SK-N-SH (cell line): Measurements from ENCODE around the gene FUT9.

Experiments
- GATA2 ChIP-seq: sonication (generic); formaldehyde crosslinking; IDR thresholded peaks from 2 replicates; pipeline ENCODE4 v1.5.0; 2020; ENCODE audit warnings: mild to moderate bottlenecking, missing genetic modification reagents
- REST ChIP-seq: IDR thresholded peaks from 2 replicates; pipeline ENCODE4 v1.6.1; 2012; ENCODE audit warnings: mild to moderate bottlenecking, low read depth, low read length, moderate library complexity
- TF ChIP-seq, protein P1 (sequence below): fragments of 200-600 bp; sonication (generic); IDR thresholded peaks from 2 replicates; pipeline ENCODE4 v1.6.1; 2017; ENCODE audit warnings: antibody characterized with exemption, mild to moderate bottlenecking, moderate library complexity
- TF ChIP-seq, protein P2 (sequence below): IDR thresholded peaks from 2 replicates; pipeline ENCODE4 v1.4.0; 2012; ENCODE audit warnings: low read depth, borderline replicate concordance
- TF ChIP-seq, protein P3 (sequence below): IDR thresholded peaks from 2 replicates; pipeline ENCODE4; 2012

GRCh38 chr6:96257751-96258150 is 242.0 kb downstream of the FUT9 start:
- TF ChIP-seq, protein P1, sequence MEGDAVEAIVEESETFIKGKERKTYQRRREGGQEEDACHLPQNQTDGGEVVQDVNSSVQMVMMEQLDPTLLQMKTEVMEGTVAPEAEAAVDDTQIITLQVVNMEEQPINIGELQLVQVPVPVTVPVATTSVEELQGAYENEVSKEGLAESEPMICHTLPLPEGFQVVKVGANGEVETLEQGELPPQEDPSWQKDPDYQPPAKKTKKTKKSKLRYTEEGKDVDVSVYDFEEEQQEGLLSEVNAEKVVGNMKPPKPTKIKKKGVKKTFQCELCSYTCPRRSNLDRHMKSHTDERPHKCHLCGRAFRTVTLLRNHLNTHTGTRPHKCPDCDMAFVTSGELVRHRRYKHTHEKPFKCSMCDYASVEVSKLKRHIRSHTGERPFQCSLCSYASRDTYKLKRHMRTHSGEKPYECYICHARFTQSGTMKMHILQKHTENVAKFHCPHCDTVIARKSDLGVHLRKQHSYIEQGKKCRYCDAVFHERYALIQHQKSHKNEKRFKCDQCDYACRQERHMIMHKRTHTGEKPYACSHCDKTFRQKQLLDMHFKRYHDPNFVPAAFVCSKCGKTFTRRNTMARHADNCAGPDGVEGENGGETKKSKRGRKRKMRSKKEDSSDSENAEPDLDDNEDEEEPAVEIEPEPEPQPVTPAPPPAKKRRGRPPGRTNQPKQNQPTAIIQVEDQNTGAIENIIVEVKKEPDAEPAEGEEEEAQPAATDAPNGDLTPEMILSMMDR, result no peak
- TF ChIP-seq REST, result no peak
- TF ChIP-seq, protein P2, sequence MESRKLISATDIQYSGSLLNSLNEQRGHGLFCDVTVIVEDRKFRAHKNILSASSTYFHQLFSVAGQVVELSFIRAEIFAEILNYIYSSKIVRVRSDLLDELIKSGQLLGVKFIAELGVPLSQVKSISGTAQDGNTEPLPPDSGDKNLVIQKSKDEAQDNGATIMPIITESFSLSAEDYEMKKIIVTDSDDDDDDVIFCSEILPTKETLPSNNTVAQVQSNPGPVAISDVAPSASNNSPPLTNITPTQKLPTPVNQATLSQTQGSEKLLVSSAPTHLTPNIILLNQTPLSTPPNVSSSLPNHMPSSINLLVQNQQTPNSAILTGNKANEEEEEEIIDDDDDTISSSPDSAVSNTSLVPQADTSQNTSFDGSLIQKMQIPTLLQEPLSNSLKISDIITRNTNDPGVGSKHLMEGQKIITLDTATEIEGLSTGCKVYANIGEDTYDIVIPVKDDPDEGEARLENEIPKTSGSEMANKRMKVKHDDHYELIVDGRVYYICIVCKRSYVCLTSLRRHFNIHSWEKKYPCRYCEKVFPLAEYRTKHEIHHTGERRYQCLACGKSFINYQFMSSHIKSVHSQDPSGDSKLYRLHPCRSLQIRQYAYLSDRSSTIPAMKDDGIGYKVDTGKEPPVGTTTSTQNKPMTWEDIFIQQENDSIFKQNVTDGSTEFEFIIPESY, result no peak
- no peak for TF ChIP-seq GATA2 (CRISPR knock-in tag)
- TF ChIP-seq, protein P3, sequence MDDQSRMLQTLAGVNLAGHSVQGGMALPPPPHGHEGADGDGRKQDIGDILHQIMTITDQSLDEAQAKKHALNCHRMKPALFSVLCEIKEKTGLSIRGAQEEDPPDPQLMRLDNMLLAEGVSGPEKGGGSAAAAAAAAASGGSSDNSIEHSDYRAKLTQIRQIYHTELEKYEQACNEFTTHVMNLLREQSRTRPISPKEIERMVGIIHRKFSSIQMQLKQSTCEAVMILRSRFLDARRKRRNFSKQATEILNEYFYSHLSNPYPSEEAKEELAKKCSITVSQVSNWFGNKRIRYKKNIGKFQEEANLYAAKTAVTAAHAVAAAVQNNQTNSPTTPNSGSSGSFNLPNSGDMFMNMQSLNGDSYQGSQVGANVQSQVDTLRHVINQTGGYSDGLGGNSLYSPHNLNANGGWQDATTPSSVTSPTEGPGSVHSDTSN, result no peak
